Myocyte (in vitro differentiated cells): Measurements from ENCODE around the gene BTBD9. TPM values are rescaled to one million over a fixed set of nuclear protein-coding genes. Genes with fewer than 3 reads are reported as not detected.

Experiments
- DNase-seq: peaks from one replicate; pipeline ENCODE4 v3.0.0-alpha.2; 2012; ENCODE audit warnings: low read depth
- total RNA-seq: library from RNA; depleted of rRNA; stranded (reverse); fragments of >200 nt; gene quantifications from 2 replicates; pipeline ENCODE4 v1.2.3, GENCODE V29; 2014

The BTBD9 gene
- total RNA-seq, 1 donor from 2014 or later: 9.9 TPM

DNA sequence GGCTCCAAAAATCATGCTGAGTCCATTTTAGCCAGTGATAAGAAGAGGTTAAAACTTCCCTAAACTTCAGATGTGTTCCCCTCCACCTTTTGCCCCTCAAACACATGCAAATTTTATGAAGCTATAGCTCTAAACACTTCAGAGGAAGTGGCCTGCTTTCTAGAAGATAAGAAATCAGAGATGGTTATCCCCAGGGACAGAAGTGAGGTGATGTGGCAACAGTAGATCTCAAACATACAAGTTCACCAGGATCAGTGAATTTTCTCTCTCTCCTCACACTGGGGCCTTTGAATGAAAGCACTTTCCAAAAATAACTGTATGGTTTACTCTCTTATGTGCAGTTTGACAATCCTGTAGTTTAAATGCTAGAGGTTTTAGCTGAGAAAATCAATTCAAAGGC is 332.0 kb downstream of the BTBD9 start:
- DNase-seq: peak; percentile 49

- peak; percentile 85 for DNase-seq
Observed at GRCh38 chr6:38306931-38307330, 332.8 kb downstream of the BTBD9 start.

DNA sequence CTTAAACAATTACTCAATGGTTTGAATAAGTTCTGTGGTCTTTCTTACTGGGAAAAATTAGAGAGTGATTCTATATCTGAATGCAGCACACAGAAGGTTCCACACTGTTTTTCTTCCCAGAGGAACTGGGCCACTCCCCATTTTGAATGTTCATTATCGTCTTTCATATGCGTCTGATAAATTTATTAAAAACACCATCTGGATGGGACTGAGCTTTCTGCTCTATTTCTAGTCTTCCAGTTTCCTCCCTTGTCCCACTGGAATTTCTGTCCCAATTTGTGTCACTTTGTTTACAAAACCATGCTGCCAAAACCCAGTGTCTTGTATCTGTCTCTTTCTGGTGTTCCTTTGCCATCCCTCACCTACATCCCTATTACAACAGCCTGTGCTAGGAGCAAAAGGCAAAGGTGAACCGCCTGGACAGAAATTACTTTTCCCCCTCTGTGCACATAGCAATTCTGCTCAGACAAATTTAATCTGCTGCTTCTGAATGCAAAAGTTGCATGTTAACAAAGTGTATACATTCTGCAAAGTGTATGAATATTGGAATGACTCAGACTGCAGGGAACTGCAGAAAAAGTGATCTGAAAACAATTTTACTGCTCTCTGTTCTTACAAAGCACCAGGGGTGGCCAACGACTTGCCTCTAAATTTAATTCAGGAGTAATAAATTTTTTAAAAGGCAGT is 333.6 kb downstream of the BTBD9 start:
- DNase-seq: no peak

DNA sequence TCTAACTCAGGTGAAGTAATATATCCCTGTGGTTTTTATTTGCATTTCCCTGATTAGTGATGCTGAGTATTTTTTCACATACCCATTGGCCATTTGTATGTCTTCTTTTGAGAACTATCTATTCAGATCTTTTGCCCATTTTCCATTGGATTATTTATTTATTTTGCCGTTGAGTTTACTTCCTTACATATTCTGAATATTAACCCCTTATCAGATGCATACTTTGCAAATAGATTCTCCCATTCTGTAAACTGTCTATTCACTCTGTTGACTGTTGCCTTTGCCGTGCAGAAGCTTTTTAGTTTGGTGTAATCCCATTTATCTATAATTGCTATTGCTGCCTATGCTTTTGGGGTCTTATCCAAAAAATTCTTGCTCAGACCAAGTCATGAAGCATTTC is 336.9 kb downstream of the BTBD9 start:
- no peak for DNase-seq

GRCh38 chr6:38302081-38302480 is 337.6 kb downstream of the BTBD9 start:
- no peak for DNase-seq

GRCh38 chr6:38290133-38290799 is 349.5 kb downstream of the BTBD9 start:
- DNase-seq: no peak

DNA sequence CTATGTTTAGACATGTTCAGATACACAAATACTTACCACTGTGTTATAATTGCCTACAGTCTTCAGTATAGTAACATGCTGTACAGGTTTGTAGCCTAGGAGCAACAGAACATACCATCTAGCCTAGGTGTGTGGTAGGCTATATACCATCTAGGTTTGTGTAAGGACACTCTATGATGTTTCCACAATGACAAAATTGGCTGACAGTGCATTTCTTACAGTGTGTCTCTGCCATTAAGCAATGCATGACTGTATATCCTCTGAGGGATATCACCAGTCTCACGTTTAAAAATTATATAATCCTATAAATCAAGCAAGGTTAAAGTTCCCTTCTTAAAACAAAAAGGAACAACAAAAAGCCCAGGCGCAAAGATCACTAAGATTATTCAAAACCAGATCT is 352.2 kb downstream of the BTBD9 start:
- no peak for DNase-seq

GRCh38 chr6:38284802-38285394 is 354.8 kb downstream of the BTBD9 start:
- no peak for DNase-seq

GRCh38 chr6:38283734-38284362 is 355.9 kb downstream of the BTBD9 start:
- DNase-seq: no peak

DNA sequence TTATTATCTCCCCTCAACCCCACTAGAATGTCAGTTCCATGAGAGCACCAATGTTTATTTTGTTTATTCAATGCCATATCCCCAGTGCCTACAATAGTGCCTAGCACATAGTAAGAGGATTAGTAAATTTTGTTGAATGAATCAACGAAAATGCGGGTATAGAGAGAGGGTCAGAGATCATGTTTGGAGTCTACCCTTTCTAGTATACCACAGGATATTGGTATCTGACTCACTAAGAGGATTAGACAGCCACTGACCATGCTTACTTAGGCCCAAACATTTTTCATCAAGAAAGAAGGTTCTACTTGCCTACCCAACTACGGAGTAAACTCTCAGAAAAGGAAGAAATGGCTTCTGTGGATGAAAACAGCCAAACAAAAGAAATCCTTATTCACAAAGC is 356.8 kb downstream of the BTBD9 start:
- DNase-seq: no peak

DNA sequence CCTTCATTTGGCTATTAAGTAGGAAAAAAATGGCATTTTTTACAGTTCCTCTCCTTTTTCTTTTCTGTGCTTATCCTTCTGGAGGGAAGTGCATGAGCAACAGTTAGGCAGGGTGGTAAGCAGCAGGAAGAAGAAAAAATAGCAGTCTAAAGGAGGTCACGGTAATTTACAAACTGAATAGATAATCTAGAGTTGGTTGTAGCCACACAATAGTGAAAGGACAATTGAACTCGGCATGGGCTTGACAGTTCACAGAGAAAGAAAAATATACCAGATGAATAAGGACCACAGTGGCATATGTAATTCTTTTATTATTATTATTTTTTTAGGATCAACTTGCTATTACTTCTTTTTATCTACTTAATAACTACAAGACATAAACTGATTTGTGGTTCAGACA is 358.6 kb downstream of the BTBD9 start:
- DNase-seq: no peak

DNA sequence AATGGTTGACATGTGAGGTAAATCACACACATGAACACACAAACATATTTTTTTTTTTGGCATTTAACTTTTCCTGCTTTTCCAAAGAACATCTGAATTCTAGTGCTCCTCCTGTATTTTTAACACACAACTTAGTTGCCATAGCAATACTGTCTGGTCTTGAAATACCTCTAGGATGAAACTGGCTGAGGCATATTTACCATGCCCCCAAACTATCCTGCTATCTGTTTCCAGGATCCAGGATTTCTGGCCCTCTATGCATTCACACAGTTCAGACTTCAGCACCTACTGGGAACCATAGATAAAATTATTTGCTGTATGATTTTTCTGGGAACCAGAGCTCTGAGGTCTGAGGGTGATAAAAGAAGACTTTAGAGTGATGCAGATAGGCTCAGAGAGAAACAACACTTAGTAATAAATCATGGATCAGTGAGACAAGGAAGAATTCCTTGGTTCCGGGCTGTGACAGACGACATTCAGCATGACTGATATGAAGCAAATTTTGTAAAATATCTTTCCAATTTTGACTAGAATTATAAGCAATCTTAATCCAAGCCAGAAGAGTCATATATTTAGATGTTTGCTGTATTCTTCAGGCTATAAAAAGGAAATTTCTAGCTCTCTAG is 359.7 kb downstream of the BTBD9 start:
- DNase-seq: no peak

GRCh38 chr6:38279423-38279822 is 360.3 kb downstream of the BTBD9 start:
- no peak for DNase-seq

- DNase-seq: peak; percentile 80
Observed at GRCh38 chr6:38273325-38273724, 366.4 kb downstream of the BTBD9 start.

- DNase-seq: no peak
Observed at GRCh38 chr6:38272222-38272621, 367.5 kb downstream of the BTBD9 start.

- DNase-seq: peak; percentile 68
Observed at GRCh38 chr6:38271081-38271480, 368.6 kb downstream of the BTBD9 start.

GRCh38 chr6:38270367-38270766 is 369.4 kb downstream of the BTBD9 start:
- no peak for DNase-seq

- DNase-seq: no peak
Observed at GRCh38 chr6:38269461-38270172, 370.1 kb downstream of the BTBD9 start.

- DNase-seq: no peak
Observed at GRCh38 chr6:38268342-38268741, 371.4 kb downstream of the BTBD9 start.

DNA sequence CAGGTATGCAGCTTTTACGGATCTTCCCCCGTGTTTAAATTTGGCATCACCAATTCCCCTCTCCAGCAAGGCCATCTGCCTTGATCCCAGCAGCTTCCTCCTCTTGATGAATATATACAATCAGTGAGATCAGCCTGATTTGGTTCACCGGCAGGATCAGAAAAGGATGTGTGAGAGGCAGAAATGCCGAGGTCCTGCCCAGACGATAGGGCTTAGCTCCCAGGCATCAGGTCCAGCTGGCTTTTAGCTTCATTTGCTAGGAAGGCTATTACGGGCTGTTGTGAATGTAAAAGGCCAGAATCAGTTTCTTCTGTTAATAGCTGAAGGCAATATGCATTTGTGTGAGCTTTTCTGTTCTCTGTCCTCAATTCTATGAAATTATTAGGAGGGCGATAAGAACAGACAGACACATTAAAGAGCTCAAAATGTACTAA is 372.8 kb downstream of the BTBD9 start:
- DNase-seq: no peak

DNA sequence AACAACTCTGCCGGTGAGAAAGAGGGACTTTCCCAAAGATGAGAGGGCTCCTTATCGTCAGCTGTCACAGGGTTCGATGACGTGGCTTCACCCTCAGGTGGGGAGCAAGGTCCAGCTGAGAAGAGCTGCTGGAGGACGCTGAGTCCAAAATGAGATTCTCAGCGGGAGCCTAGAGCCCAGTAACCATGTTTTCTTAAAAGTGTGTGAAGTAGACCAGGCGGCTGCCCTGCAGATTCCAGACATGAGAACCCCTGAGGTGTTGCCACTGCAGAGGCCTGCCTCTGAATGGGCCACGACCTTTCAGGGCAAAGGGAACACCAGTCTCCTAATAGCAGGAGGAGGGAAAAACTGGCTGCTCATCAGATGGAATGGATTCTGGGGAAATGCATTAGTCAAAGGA is 375.1 kb downstream of the BTBD9 start:
- DNase-seq: no peak
